IMR-90 (cell line): ENCODE measurements around the gene LARP4B. TPM values are rescaled to one million over a fixed set of nuclear protein-coding genes. Genes with fewer than 3 reads are reported as not detected.

Experiments
- ATAC-seq: fragments of 200-7000 bp; cut with Tn5 transposase; 2 replicates; pipeline ENCODE4 v1.9.1; 2020; ENCODE audit warnings: low read depth, mild to moderate bottlenecking, moderate library complexity
- BruUV-seq: library from RNA; stranded (reverse); fragments of 400-500 nt; replicated peaks from 2 replicates; lab custom pipeline; 2021; lab: Mats Ljungman, UMichigan
- CTCF ChIA-PET: fragments of 300-600 bp; formaldehyde crosslinking; extraction: SDS; loops from one replicate; lab custom pipeline; 2021; ENCODE audit warnings: antibody characterized with exemption; lab: Yijun Ruan, JAX
- POLR2A ChIA-PET: fragments of 300-600 bp; sonication (Branson Sonifier 250); formaldehyde crosslinking; loops from one replicate; lab custom pipeline; 2022; ENCODE audit warnings: antibody characterized with exemption; ENCODE audit not compliant: unreplicated experiment; lab: Charles Lee
- DNase-seq: peaks from one replicate; pipeline ENCODE4 v3.0.0; 2013
- H2AFZ ChIP-seq: replicated peaks from 2 replicates; pipeline ENCODE3; 2013; ENCODE audit warnings: low read length, mild to moderate bottlenecking; ENCODE audit not compliant: poor library complexity
- H2AK5ac ChIP-seq: 2 replicates; pipeline ENCODE4 v1.6.1; 2013; ENCODE audit warnings: low read depth, low read length, inconsistent platforms
- H2AK9ac ChIP-seq: replicated peaks from 2 replicates; pipeline ENCODE3; 2013; ENCODE audit warnings: mild to moderate bottlenecking, low read depth, low read length, moderate library complexity; ENCODE audit not compliant: poor library complexity
- H2BK120ac ChIP-seq: 2 replicates; pipeline ENCODE4 v1.6.1; 2013; ENCODE audit warnings: low read depth, low read length, inconsistent platforms
- H2BK15ac ChIP-seq: 3 replicates; pipeline ENCODE4 v1.6.1; 2013; ENCODE audit warnings: low read depth, low read length, inconsistent platforms
- H2BK20ac ChIP-seq: 2 replicates; pipeline ENCODE4 v1.6.1; 2013; ENCODE audit warnings: low read depth, mild to moderate bottlenecking, inconsistent platforms, low read length, moderate library complexity
- H2BK5ac ChIP-seq: 2 replicates; pipeline ENCODE4 v1.6.1; 2013; ENCODE audit warnings: mild to moderate bottlenecking, low read depth, low read length, inconsistent platforms; ENCODE audit not compliant: poor library complexity, severe bottlenecking
- H3K14ac ChIP-seq: replicated peaks from 2 replicates; pipeline ENCODE4 v1.6.1; 2013; ENCODE audit warnings: low read depth, low read length, inconsistent platforms
- H3K18ac ChIP-seq: 2 replicates; pipeline ENCODE4 v1.6.1; 2013; ENCODE audit warnings: low read depth, low read length, control low read depth
- H3K23ac ChIP-seq: 2 replicates; pipeline ENCODE4 v1.6.1; 2013; ENCODE audit warnings: low read depth, low read length, inconsistent platforms
- H3K27ac ChIP-seq: 2 replicates; pipeline ENCODE4 v1.5.1; 2013; ENCODE audit warnings: mild to moderate bottlenecking, control low read depth, low read length; ENCODE audit not compliant: insufficient read depth
- H3K27me3 ChIP-seq: 2 replicates; pipeline ENCODE4 v1.6.1; 2013; ENCODE audit warnings: low read length; ENCODE audit not compliant: control insufficient read depth, insufficient read depth
- H3K36me3 ChIP-seq: 2 replicates; pipeline ENCODE4 v1.6.1; 2013; ENCODE audit warnings: low read length, mixed read lengths; ENCODE audit not compliant: control insufficient read depth, insufficient read depth
- H3K4ac ChIP-seq: 2 replicates; pipeline ENCODE4 v1.6.1; 2013; ENCODE audit warnings: low read depth, low read length, inconsistent platforms
- H3K4me1 ChIP-seq: 2 replicates; pipeline ENCODE4 v1.6.1; 2013; ENCODE audit warnings: low read length, mixed read lengths; ENCODE audit not compliant: control insufficient read depth, insufficient read depth
- H3K4me2 ChIP-seq: 2 replicates; pipeline ENCODE4 v1.6.1; 2013; ENCODE audit warnings: low read depth, mild to moderate bottlenecking, control low read depth, low read length, moderate library complexity
- H3K4me3 ChIP-seq: 2 replicates; pipeline ENCODE4 v1.5.1; 2013; ENCODE audit warnings: low read depth, mild to moderate bottlenecking, control low read depth, low read length, moderate library complexity; ENCODE audit not compliant: insufficient read depth
- H3K56ac ChIP-seq: 2 replicates; pipeline ENCODE4 v1.6.1; 2013; ENCODE audit warnings: low read length, inconsistent platforms; ENCODE audit not compliant: insufficient read depth; ENCODE audit errors: extremely low read depth
- H3K79me1 ChIP-seq, 2 experiments: 2 replicates each; pipeline ENCODE4 v1.6.1; 2013; ENCODE audit warnings: low read length in 2 of 2, inconsistent platforms in 1 of 2, low read depth in 1 of 2
- H3K9ac ChIP-seq: 2 replicates; pipeline ENCODE4 v1.6.1; 2013; ENCODE audit warnings: low read depth, low read length, control low read depth
- H3K9me1 ChIP-seq: 2 replicates; pipeline ENCODE4 v1.6.1; 2013; ENCODE audit warnings: low read length, inconsistent platforms; ENCODE audit not compliant: insufficient read depth
- H3K9me3 ChIP-seq: 2 replicates; pipeline ENCODE4 v1.6.1; 2013; ENCODE audit warnings: low read length; ENCODE audit not compliant: control insufficient read depth, insufficient read depth
- H4K20me1 ChIP-seq: 2 replicates; pipeline ENCODE4 v1.6.1; 2013; ENCODE audit warnings: low read length, inconsistent platforms; ENCODE audit not compliant: insufficient read depth
- H4K5ac ChIP-seq: 2 replicates; pipeline ENCODE4 v1.6.1; 2013; ENCODE audit warnings: mild to moderate bottlenecking, low read depth, low read length, control low read depth
- H4K8ac ChIP-seq, 2 experiments: 2 replicates each; pipeline ENCODE4 v1.6.1; 2013; ENCODE audit warnings: low read depth in 2 of 2, low read length in 2 of 2, control low read depth in 1 of 2, inconsistent platforms in 1 of 2
- H4K91ac ChIP-seq: 2 replicates; pipeline ENCODE4 v1.6.1; 2013; ENCODE audit warnings: low read depth, low read length, inconsistent platforms; ENCODE audit not compliant: insufficient read depth
- MAZ ChIP-seq: IDR thresholded peaks from 2 replicates; pipeline ENCODE4 v1.6.1; 2012; ENCODE audit warnings: low read depth, mild to moderate bottlenecking, low read length, improper control_type of control experiment, moderate library complexity, borderline replicate concordance
- NFE2L2 ChIP-seq: fragments of 150-350 bp; IDR thresholded peaks from 2 replicates; pipeline ENCODE4 v1.6.1; 2016; ENCODE audit warnings: low read depth, mild to moderate bottlenecking, low read length
- SMC3 ChIP-seq: fragments of 150-350 bp; IDR thresholded peaks from 2 replicates; pipeline ENCODE4 v1.6.1; 2016; ENCODE audit warnings: low read depth, mild to moderate bottlenecking, antibody characterized with exemption, low read length, moderate library complexity
- WGBS, 2 experiments: methylation state at CpG; one replicate each; pipeline versions ENCODE4 v1.1.5 to v1.1.7; 2013; ENCODE audit warnings: missing lambda C conversion rate in 2 of 2; ENCODE audit not compliant: insufficient read length in 1 of 2; ENCODE audit errors: extremely low coverage in 2 of 2; 5-methylcytosine and 5-hydroxymethylcytosine counted together
- dilution Hi-C: fragments of 300-500 bp; cut with HindIII; formaldehyde crosslinking; loops from one replicate; pipeline ENCODE4 v1.14.3; 2018; ENCODE audit warnings: low sequenced_read_pairs; ENCODE audit not compliant: unreplicated experiment
- in situ Hi-C: fragments of 300-500 bp; cut with MboI; formaldehyde crosslinking; loops from 3 replicates; pipeline ENCODE4 v1.14.3; 2019; ENCODE audit warnings: low sequenced_read_pairs, inconsistent platforms, mixed read lengths
- intact Hi-C: fragments of 100-400 bp; cut with micrococcal nuclease; formaldehyde crosslinking; loops from 2 replicates; pipeline ENCODE4 v1.10.0; 2022
- polyA plus RNA-seq, 3 experiments: library from polyadenylated mRNA; depleted of rRNA; stranded (reverse); fragments of >200 nt; gene quantifications; 2 replicates each; pipeline ENCODE4 v1.2.3, GENCODE V29; 2012; ENCODE audit warnings: low replicate concordance in 1 of 3
- total RNA-seq: library from RNA; depleted of rRNA; stranded (reverse); fragments of >200 nt; gene quantifications from 2 replicates; pipeline ENCODE4 v1.2.3, GENCODE V29; 2012

Gene LARP4B
- total and polyA plus RNA-seq, 2 of the 4 experiments (the other 2 are of a cell fraction) = 24.3 to 25.5 TPM

GRCh38 chr10:841535-841934 lies 90.0 kb downstream of the LARP4B start:
- no peak overlapping the region for H2AFZ ChIP-seq
- peaks cover 38% of the 10 kb centered on the region for H4K20me1 ChIP-seq
- ChIA-PET POLR2A (no interaction called here), CTCF (no interaction called here)
- no peak overlapping the region for H4K8ac ChIP-seq
- peaks cover 41% of the 10 kb centered on the region for H3K36me3 ChIP-seq
- H3K79me1 ChIP-seq = peaks cover 49 to 75% of the 10 kb centered on the region in 2 experiments
- H3K27ac ChIP-seq = no peak overlapping the region
- H4K5ac ChIP-seq = no peak overlapping the region
- WGBS, 2 experiments = no CpG with 5 or more reads among the region's 5 CpGs
- in situ Hi-C loops = no loop called here
- no peak for TF ChIP-seq NFE2L2
- no peak for TF ChIP-seq MAZ
- TF ChIP-seq SMC3 = no peak
- H3K4me2 ChIP-seq = no peak overlapping the region
- H2BK120ac ChIP-seq = no peak overlapping the region
- H3K18ac ChIP-seq = no peak overlapping the region
- H3K14ac ChIP-seq = no peak overlapping the region
- H3K23ac ChIP-seq = no peak overlapping the region
- H3K9ac ChIP-seq = no peak overlapping the region
- H2BK15ac ChIP-seq = no peak overlapping the region
- no peak overlapping the region for H3K56ac ChIP-seq
- DNase-seq (no peak), ATAC-seq (no peak)
- dilution Hi-C loops = no loop called here
- peaks cover 22% of the 10 kb centered on the region for H3K9me1 ChIP-seq
- BruUV-seq = no TSS peak
- H3K27me3 ChIP-seq = no peaks in the 10 kb centered on the region
- peaks cover 11% of the 10 kb centered on the region for H3K4me1 ChIP-seq
- H2BK20ac ChIP-seq = no peak overlapping the region
- intact Hi-C loops = no loop called here
- no peaks in the 10 kb centered on the region for H3K9me3 ChIP-seq
- H2AK9ac ChIP-seq = no peak overlapping the region
- no peak overlapping the region for H2BK5ac ChIP-seq
- no peak overlapping the region for H3K4ac ChIP-seq
- no peak overlapping the region for H3K4me3 ChIP-seq
- H4K91ac ChIP-seq = no peak overlapping the region
- H2AK5ac ChIP-seq = no peak overlapping the region
